COLO668 (cell line): ENCODE data around the gene ZNF619.
A peak's percentile ranks its signal among the peaks of the same experiment; 100 is the strongest.

Experiments used
- DNase-seq: peaks from one replicate; lab custom pipeline; 2025; ENCODE audit not compliant: unreplicated experiment; lab: John Stamatoyannopoulos, UW

Gene ZNF619

GRCh38 chr3:40464339-40465110 lies 12.4 kb upstream of the ZNF619 start:
- DNase-seq: no peak

- DNase-seq: no peak
Measured at GRCh38 chr3:40465111-40465407, 11.9 kb upstream of the ZNF619 start.

- DNase-seq: no peak
Measured at GRCh38 chr3:40465456-40465855, 11.5 kb upstream of the ZNF619 start.

- peak; percentile 32 for DNase-seq
Measured at GRCh38 chr3:40468018-40468417, 8.9 kb upstream of the ZNF619 start.

GRCh38 chr3:40470701-40471100 lies 6.2 kb upstream of the ZNF619 start:
- DNase-seq: no peak

- no peak for DNase-seq
Measured at GRCh38 chr3:40477666-40478065, 744 bp downstream of the ZNF619 start.

GRCh38 chr3:40487172-40487571 lies 10.2 kb downstream of the ZNF619 start:
- DNase-seq: no peak

GRCh38 chr3:40490916-40491315 lies 14.0 kb downstream of the ZNF619 start:
- no peak for DNase-seq

- no peak for DNase-seq
Measured at GRCh38 chr3:40494698-40495097, 17.8 kb downstream of the ZNF619 start.

GRCh38 chr3:40497288-40497687 lies 20.4 kb downstream of the ZNF619 start:
- no peak for DNase-seq

GRCh38 chr3:40499952-40500351 lies 23.0 kb downstream of the ZNF619 start:
- no peak for DNase-seq

- DNase-seq: no peak
Measured at GRCh38 chr3:40502034-40502433, 25.1 kb downstream of the ZNF619 start.

GRCh38 chr3:40504636-40505430 lies 27.9 kb downstream of the ZNF619 start:
- no peak for DNase-seq

- DNase-seq: peak; percentile 88
Measured at GRCh38 chr3:40505599-40506462, 28.9 kb downstream of the ZNF619 start, which contains the start of gene ZNF620. Gene ZNF620, plus strand, starts transcription at chr3:40506039. Its CDS starts 314 bp downstream, at chr3:40506353.

GRCh38 chr3:40511031-40511718 lies 34.3 kb downstream of the ZNF619 start:
- no peak for DNase-seq

GRCh38 chr3:40516201-40516600 lies 39.3 kb downstream of the ZNF619 start:
- no peak for DNase-seq

GRCh38 chr3:40518067-40518466 lies 41.1 kb downstream of the ZNF619 start:
- DNase-seq: no peak

- DNase-seq: no peak
Measured at GRCh38 chr3:40518848-40519247, 41.9 kb downstream of the ZNF619 start.

- DNase-seq: no peak
Measured at GRCh38 chr3:40521254-40521653, 44.3 kb downstream of the ZNF619 start.

GRCh38 chr3:40523781-40524180 lies 46.9 kb downstream of the ZNF619 start:
- DNase-seq: peak; percentile 3

GRCh38 chr3:40524222-40524567 lies 47.3 kb downstream of the ZNF619 start:
- DNase-seq: no peak
